Fibroblast of lung (primary cell): ENCODE results near the gene IL4I1.

Source experiments
- EZH2 ChIP-seq: IDR thresholded peaks from 2 replicates; pipeline ENCODE4 v1.5.1; 2012; ENCODE audit warnings: low read length, control low read depth, mild to moderate bottlenecking; ENCODE audit errors: missing control alignments
- TF ChIP-seq, protein P1 (sequence below), 2 donors: IDR thresholded peaks in 1 of 2; conservative IDR thresholded peaks in 1 of 2; 1 replicate in 1 of 2; 2 replicates in 1 of 2; pipeline ENCODE4 v1.5.1; 2011 to 2012; ENCODE audit warnings: low read length in 2 of 2, control low read depth in 1 of 2, inconsistent platforms in 1 of 2, low read depth in 1 of 2, mild to moderate bottlenecking in 1 of 2

DNA sequence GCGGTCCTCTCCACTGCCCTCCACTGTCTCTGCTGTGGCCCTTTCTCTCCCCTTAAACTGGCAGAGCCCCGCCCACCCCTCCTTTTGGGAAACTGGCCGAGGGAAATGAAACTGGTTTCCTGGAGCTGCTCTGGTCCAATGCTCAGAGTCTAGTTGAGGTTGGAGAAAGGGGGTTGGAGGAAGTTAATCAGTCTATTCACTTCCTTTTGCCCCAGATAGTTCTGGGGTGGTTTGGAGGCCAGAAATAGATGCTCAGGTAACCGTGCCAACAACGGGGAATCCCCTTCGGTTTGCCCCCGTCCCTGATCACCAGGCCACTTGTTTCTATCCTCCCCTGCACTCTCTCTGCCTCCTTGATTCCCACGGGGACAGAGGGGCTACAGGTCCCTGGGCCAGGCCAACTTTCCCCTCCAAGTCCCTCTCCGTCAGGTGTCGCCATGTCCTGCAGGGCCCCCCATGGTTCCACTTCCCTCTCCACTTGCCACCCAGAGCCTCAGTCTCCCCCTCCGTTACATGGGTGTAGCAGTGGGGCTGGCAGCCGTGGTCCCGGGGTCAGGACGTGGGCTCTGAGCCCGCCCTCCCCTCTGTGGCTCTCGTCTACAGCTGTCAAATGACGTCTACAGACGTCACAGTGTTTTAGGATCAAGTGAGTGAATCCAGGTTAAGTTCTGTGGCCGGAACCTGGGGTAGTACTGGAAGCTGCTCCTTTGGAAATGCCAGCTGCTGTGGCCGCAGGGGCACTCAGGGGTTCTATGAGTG lies at the start of gene IL4I1:
- TF ChIP-seq, protein P1, sequence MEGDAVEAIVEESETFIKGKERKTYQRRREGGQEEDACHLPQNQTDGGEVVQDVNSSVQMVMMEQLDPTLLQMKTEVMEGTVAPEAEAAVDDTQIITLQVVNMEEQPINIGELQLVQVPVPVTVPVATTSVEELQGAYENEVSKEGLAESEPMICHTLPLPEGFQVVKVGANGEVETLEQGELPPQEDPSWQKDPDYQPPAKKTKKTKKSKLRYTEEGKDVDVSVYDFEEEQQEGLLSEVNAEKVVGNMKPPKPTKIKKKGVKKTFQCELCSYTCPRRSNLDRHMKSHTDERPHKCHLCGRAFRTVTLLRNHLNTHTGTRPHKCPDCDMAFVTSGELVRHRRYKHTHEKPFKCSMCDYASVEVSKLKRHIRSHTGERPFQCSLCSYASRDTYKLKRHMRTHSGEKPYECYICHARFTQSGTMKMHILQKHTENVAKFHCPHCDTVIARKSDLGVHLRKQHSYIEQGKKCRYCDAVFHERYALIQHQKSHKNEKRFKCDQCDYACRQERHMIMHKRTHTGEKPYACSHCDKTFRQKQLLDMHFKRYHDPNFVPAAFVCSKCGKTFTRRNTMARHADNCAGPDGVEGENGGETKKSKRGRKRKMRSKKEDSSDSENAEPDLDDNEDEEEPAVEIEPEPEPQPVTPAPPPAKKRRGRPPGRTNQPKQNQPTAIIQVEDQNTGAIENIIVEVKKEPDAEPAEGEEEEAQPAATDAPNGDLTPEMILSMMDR (conservative IDR thresholded peaks at IDR 0.05 in 1 of 2, IDR thresholded peaks at IDR 0.05 in 1 of 2; ENCODE audit: low read depth in 1 of 2, low read length in 2 of 2) = no peak
- TF ChIP-seq EZH2 = no peak
